HTR-8/SVneo (cell line): ENCODE results near the gene ESPN.
A peak's percentile ranks its signal among the peaks of the same experiment; 100 is the strongest.
"Not testable (repeated sequence)": the region's sequence is repeated elsewhere in the genome, so short reads cannot be mapped to it uniquely, and the experiment has no call there.

Experiments
- DNase-seq: peaks from one replicate; pipeline ENCODE4 v3.0.0; 2011; ENCODE audit warnings: low spot score, mixed read lengths; ENCODE audit not compliant: insufficient read length
- FAIRE-seq: peaks from 2 replicates; lab custom pipeline; 2011; peaks lifted over from hg19 to GRCh38; lab: Jason Lieb, UNC

Gene ESPN

GRCh38 chr1:6445062-6445763 is 20.6 kb downstream of the ESPN start:
- FAIRE-seq (peak; percentile 96), DNase-seq (no peak)

- DNase-seq, result not testable (repeated sequence)
- FAIRE-seq, result peak; percentile 83
Observed at GRCh38 chr1:6445929-6446328, 21.4 kb downstream of the ESPN start.

- FAIRE-seq, result no peak
- no peak for DNase-seq
Observed at GRCh38 chr1:6446665-6447015, 22.1 kb downstream of the ESPN start.

- DNase-seq (no peak), FAIRE-seq (no peak)
Observed at GRCh38 chr1:6447016-6447817, 22.6 kb downstream of the ESPN start.

GRCh38 chr1:6447818-6448748 is 23.5 kb downstream of the ESPN start:
- DNase-seq (no peak), FAIRE-seq (no peak)

GRCh38 chr1:6448749-6449631 is 24.4 kb downstream of the ESPN start:
- FAIRE-seq (no peak), DNase-seq (no peak)

- no peak for FAIRE-seq
- no peak for DNase-seq
Observed at GRCh38 chr1:6450005-6450450, 25.5 kb downstream of the ESPN start.

- FAIRE-seq, DNase-seq: not testable (repeated sequence)
Observed at GRCh38 chr1:6450486-6450885, 25.9 kb downstream of the ESPN start.

- DNase-seq (no peak), FAIRE-seq (no peak)
Observed at GRCh38 chr1:6450943-6451373, 26.4 kb downstream of the ESPN start.

GRCh38 chr1:6453895-6454855 is 29.6 kb downstream of the ESPN start:
- not testable (repeated sequence) for FAIRE-seq, DNase-seq

GRCh38 chr1:6454856-6455751 is 30.5 kb downstream of the ESPN start:
- FAIRE-seq, result peak; percentile 90

GRCh38 chr1:6455752-6456520 is 31.4 kb downstream of the ESPN start:
- peak; percentile 33 for FAIRE-seq
- DNase-seq, result not testable (repeated sequence)

More at GRCh38 chr1:6454856-6455751, 30.5 kb downstream of the ESPN start:
- DNase-seq, result no peak

GRCh38 chr1:6456800-6457466 is 32.4 kb downstream of the ESPN start:
- DNase-seq (no peak), FAIRE-seq (no peak)

- DNase-seq (no peak), FAIRE-seq (no peak)
Observed at GRCh38 chr1:6459850-6460265, 35.3 kb downstream of the ESPN start.

- DNase-seq (no peak), FAIRE-seq (no peak)
Observed at GRCh38 chr1:6460301-6461050, 35.9 kb downstream of the ESPN start.
